Smooth muscle cell (in vitro differentiated cells): ENCODE results near the gene FAM117B. TPM values are rescaled to one million over a fixed set of nuclear protein-coding genes. Genes with fewer than 3 reads are reported as not detected.

ENCODE experiments used
- DNase-seq: peaks from one replicate; lab custom pipeline; 2025; ENCODE audit not compliant: unreplicated experiment; lab: John Stamatoyannopoulos, UW
- H2AFZ ChIP-seq: fragments of 200-600 bp; sonication (generic); 2 replicates; pipeline ENCODE4 v1.6.0; 2016; ENCODE audit warnings: antibody characterized with exemption, low read depth, mild to moderate bottlenecking
- H3F3A ChIP-seq: fragments of 200-600 bp; sonication (generic); 2 replicates; pipeline ENCODE4 v1.6.0; 2017; ENCODE audit warnings: antibody characterized with exemption, low read depth
- H3K27ac ChIP-seq: fragments of 200-600 bp; sonication (generic); 2 replicates; pipeline ENCODE4 v1.5.1; 2016; ENCODE audit warnings: low read depth, mild to moderate bottlenecking
- H3K27me3 ChIP-seq: fragments of 200-600 bp; sonication (generic); 2 replicates; pipeline ENCODE4 v1.6.1; 2016; ENCODE audit warnings: low read depth, mild to moderate bottlenecking
- H3K36me3 ChIP-seq: fragments of 200-600 bp; sonication (generic); 2 replicates; pipeline ENCODE4 v1.5.1; 2016; ENCODE audit warnings: low read depth
- H3K4me1 ChIP-seq: fragments of 200-600 bp; sonication (generic); 2 replicates; pipeline ENCODE4 v1.5.1; 2016; ENCODE audit warnings: low read depth
- H3K4me2 ChIP-seq: fragments of 200-600 bp; sonication (generic); 2 replicates; pipeline ENCODE4 v1.6.0; 2016; ENCODE audit warnings: mild to moderate bottlenecking
- H3K4me3 ChIP-seq: fragments of 200-600 bp; sonication (generic); 2 replicates; pipeline ENCODE4 v1.5.1; 2016; ENCODE audit warnings: mild to moderate bottlenecking
- H3K79me2 ChIP-seq: fragments of 200-600 bp; sonication (generic); 2 replicates; pipeline ENCODE4 v1.6.0; 2016; ENCODE audit warnings: low read depth, mild to moderate bottlenecking
- H3K9ac ChIP-seq: fragments of 200-600 bp; sonication (generic); 2 replicates; pipeline ENCODE4 v1.6.0; 2016; ENCODE audit warnings: low read depth
- H3K9me3 ChIP-seq: fragments of 200-600 bp; sonication (generic); replicated peaks from 2 replicates; pipeline ENCODE4 v1.5.1; 2016; ENCODE audit warnings: low read depth
- H4K20me1 ChIP-seq: fragments of 200-600 bp; sonication (generic); 2 replicates; pipeline ENCODE4 v1.6.0; 2016; ENCODE audit warnings: low read depth
- CTCF ChIP-seq: fragments of 200-600 bp; sonication (generic); IDR thresholded peaks from 2 replicates; pipeline ENCODE4 v1.5.1; 2017; ENCODE audit warnings: borderline replicate concordance, mild to moderate bottlenecking, antibody characterized with exemption; ENCODE audit not compliant: insufficient read depth, poor library complexity, severe bottlenecking
- WGBS: methylation state at CpG from one replicate; pipeline ENCODE4 v1.1.7; 2016; ENCODE audit warnings: low lambda C conversion rate; 5-methylcytosine and 5-hydroxymethylcytosine counted together
- polyA plus RNA-seq: library from polyadenylated mRNA; unstranded; fragments of >200 nt; fragmentation: Nextera tagmentation; extraction: Ambion mirVana; gene quantifications from 2 replicates; pipeline ENCODE4 v1.2.1, GENCODE V29; 2016
- total RNA-seq: library from RNA; depleted of rRNA; stranded (reverse); fragments of >200 nt; gene quantifications from 2 replicates; pipeline ENCODE4 v1.2.3, GENCODE V29; 2014

Gene FAM117B
- total and polyA plus RNA-seq, 2 experiments from 2014 or later, result 5.4 to 11.1 TPM

GRCh38 chr2:202592566-202592965 lies 42.2 kb upstream of the FAM117B start:
- DNase-seq, result no peak
- Histone ChIP-seq H3K36me3 (no peaks in the 10 kb centered on the region), H3K27ac (no peak overlapping the region), H4K20me1 (no peaks in the 10 kb centered on the region), H3K4me3 (no peak overlapping the region), H3K79me2 (no peaks in the 10 kb centered on the region), H3F3A (no peaks in the 10 kb centered on the region), H3K4me2 (no peak overlapping the region), H3K4me1 (no peaks in the 10 kb centered on the region), H3K9ac (no peak overlapping the region), H3K9me3 (no peaks in the 10 kb centered on the region), H3K27me3 (no peaks in the 10 kb centered on the region), H2AFZ (no peak overlapping the region)
- WGBS, result 98% methylated on average over 2 of the region's 2 CpGs
- TF ChIP-seq CTCF, result no peak

GRCh38 chr2:202599105-202599504 lies 35.7 kb upstream of the FAM117B start:
- no peak for TF ChIP-seq CTCF
- no peaks in the 10 kb centered on the region for H3K36me3 ChIP-seq
- H3K4me1 ChIP-seq, result no peaks in the 10 kb centered on the region

GRCh38 chr2:202599911-202600310 lies 34.9 kb upstream of the FAM117B start:
- H4K20me1 ChIP-seq, result no peaks in the 10 kb centered on the region
- no peaks in the 10 kb centered on the region for H3K27me3 ChIP-seq
- H3K79me2 ChIP-seq, result no peaks in the 10 kb centered on the region
- no peaks in the 10 kb centered on the region for H3K4me1 ChIP-seq
- no peak overlapping the region for H3K4me3 ChIP-seq
- WGBS, result 91% methylated on average over 4 of the region's 4 CpGs
- no peaks in the 10 kb centered on the region for H3F3A ChIP-seq
- no peak overlapping the region for H3K9ac ChIP-seq
- DNase-seq, result no peak
- H3K27ac ChIP-seq, result no peak overlapping the region
- H3K36me3 ChIP-seq, result no peaks in the 10 kb centered on the region
- no peak overlapping the region for H3K4me2 ChIP-seq
- no peak overlapping the region for H2AFZ ChIP-seq
- no peak for TF ChIP-seq CTCF
- H3K9me3 ChIP-seq, result no peaks in the 10 kb centered on the region

More at GRCh38 chr2:202599105-202599504, 35.7 kb upstream of the FAM117B start:
- H3K79me2 ChIP-seq, result no peaks in the 10 kb centered on the region
- H3K27ac ChIP-seq, result no peak overlapping the region
- 92% methylated on average over 2 of the region's 2 CpGs for WGBS
- no peak overlapping the region for H2AFZ ChIP-seq
- H3K9me3 ChIP-seq, result no peaks in the 10 kb centered on the region
- H3K4me3 ChIP-seq, result no peak overlapping the region
- H3F3A ChIP-seq, result no peaks in the 10 kb centered on the region
- H3K4me2 ChIP-seq, result no peak overlapping the region
- H3K9ac ChIP-seq, result no peak overlapping the region
- H4K20me1 ChIP-seq, result no peaks in the 10 kb centered on the region
- no peak for DNase-seq
- H3K27me3 ChIP-seq, result no peaks in the 10 kb centered on the region

- Histone ChIP-seq H3K4me2 (no peak overlapping the region), H2AFZ (no peak overlapping the region), H3K27me3 (no peaks in the 10 kb centered on the region), H3K4me1 (no peaks in the 10 kb centered on the region), H4K20me1 (no peaks in the 10 kb centered on the region), H3K79me2 (no peaks in the 10 kb centered on the region), H3F3A (no peaks in the 10 kb centered on the region), H3K27ac (no peak overlapping the region), H3K4me3 (no peak overlapping the region), H3K9ac (no peak overlapping the region), H3K9me3 (no peaks in the 10 kb centered on the region), H3K36me3 (no peaks in the 10 kb centered on the region)
- no peak for TF ChIP-seq CTCF
- DNase-seq, result no peak
- 79% methylated on average over 4 of the region's 4 CpGs for WGBS
These were observed 30.1 kb upstream of the FAM117B start for GRCh38 chr2:202604699-202605098.
